ENCODE results near the gene FKBP1B.
A peak's percentile ranks its signal among the peaks of the same experiment; 100 is the strongest.
"Not testable (repeated sequence)": the region's sequence is repeated elsewhere in the genome, so short reads cannot be mapped to it uniquely, and the experiment has no call there.

The FKBP1B gene

DNA sequence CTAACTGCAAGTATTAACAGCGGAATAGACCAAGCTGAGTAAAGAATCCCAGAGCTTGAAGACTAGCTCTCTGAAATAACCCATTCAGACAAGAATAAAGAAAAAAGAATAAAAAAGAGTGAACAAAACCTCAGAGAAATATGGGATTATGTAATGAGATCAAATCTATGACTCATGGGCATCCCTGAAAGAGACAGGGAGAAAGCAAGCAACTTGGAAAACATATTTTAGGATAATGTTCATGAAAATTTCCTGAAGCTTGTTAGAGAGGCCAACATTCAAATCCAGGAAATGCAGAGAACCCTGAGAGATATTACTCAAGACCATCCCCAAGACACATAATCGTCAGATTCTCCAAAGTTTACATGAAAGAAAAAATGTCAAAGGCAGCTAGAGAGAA is 56.3 kb downstream of the FKBP1B start:
- peak; percentile 41 for DNase-seq

DNA sequence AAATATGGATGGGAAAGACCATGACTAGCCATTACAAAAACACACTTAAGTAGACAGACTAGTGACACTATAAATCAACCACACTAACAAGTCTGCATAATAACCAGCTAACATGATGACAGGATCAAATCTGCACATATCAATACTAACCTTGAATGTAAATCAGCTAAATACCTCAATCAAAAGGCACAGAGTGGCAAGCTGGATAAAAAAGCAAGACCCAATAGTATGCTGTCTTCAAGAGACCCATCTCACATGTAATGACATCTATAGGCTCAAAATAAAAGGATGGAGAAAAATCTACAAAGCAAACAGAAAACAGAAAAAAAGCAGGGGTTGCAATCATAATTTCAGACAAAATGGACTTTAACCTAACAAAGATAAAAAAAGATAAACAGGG is 57.2 kb downstream of the FKBP1B start:
- DNase-seq = no peak

DNA sequence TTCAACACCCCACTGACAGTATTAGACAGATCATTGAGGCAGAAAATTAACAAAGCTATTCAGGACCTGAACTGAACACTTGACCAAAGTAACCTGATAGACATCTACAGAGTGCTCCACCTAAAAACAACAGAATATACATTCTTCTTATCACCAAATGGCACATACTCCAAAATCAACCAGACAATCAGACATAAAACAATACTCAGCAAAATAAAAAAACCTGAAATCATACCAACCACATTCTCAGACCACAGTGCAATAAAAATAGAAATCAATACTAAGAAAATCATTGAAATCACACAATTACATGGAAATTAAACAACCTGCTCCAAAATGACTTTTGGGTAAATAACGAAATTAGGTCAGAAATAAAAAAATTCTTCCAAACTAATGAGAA is 57.8 kb downstream of the FKBP1B start:
- no peak for DNase-seq

DNA sequence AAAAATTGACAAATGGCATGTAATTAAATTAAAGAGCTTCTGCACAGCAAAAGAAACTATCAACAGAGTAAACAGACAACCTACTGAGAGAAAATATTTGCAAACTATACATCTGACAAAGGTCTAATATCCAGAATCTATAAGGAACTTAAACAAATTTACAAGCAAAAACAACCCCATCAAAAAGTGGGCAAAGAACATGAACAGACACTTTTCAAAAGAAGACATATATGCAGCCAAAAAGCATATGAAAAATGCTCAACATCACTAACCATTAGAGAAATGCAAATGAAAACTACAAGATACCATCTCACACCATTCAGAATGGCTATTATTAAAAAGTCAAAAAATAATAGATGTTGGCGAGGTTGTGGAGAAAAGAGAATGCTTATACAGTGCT is 59.9 kb downstream of the FKBP1B start:
- not testable (repeated sequence) for DNase-seq

DNA sequence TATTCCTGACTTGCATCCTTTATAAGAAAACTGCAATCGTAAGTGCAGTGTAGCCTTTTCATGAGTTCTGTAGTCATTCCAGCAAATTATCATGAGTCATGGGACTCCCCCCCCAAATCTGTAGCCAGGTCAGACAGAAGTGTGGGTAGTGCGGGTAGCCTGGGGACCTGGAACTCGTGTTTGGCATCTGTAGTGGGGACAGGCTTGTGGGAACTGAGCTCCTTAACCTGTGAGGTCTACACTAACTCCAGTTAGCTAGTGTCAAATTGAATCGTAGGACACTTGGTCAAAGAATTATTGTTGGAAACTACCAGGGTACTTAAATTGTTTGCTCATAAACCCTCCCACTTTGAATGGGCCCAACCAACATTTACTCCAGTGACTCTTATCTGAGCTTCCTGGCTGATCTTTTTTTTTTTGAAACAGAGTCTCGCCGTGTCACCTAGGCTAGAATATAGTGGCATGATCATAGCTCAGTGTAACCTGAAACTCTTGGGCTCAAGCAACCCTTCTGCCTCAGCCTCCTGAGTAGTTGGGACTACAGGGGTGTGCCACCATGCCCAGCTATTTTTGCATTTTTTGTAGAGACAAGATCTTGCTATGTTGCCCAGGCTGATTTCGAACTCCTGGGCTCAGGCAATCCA is 61.2 kb downstream of the FKBP1B start:
- DNase-seq = no peak

DNA sequence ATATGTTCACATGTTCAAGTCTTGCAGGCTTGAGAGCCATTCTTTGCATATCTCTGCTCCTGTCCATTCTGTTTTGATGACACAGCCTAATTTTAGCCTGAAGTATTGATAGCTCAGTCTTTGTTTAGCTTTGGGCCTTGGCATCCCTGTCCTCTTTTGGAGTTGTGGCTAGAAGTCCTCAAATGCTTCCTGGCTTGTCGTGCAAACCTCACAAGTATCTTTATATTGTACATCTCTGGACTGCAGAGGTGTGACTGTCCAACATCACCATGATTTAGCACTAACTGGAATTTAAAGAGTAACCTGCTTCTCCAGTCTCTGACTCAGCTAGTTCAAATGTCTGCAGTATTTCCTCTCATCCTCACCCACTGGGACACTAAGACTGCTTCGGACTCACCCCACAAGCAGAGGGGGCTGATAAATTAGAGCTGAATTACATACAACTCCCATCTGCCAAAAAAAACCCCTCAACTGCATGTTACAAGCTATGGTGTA is 61.9 kb downstream of the FKBP1B start:
- DNase-seq = peak; percentile 60

Measured in fibroblast of skin of right quadriceps (primary cell).